GM23248 (cell line): ENCODE measurements around the gene HUS1. TPM values are rescaled to one million over a fixed set of nuclear protein-coding genes. Genes with fewer than 3 reads are reported as not detected.

Source experiments
- DNase-seq: peaks from one replicate; pipeline ENCODE4 v3.0.0-alpha.2; 2015
- H2AFZ ChIP-seq: fragments of 200-600 bp; sonication (generic); 2 replicates; pipeline ENCODE4 v1.6.1; 2016; ENCODE audit warnings: antibody characterized with exemption
- H3F3A ChIP-seq: fragments of 200-600 bp; sonication (generic); 2 replicates; pipeline ENCODE4 v1.6.1; 2016; ENCODE audit warnings: mild to moderate bottlenecking, antibody characterized with exemption, mixed run types; ENCODE audit not compliant: insufficient read depth
- H3K27ac ChIP-seq: fragments of 200-600 bp; sonication (generic); 2 replicates; pipeline ENCODE4 v1.5.1; 2016; ENCODE audit warnings: mild to moderate bottlenecking
- H3K27me3 ChIP-seq: fragments of 200-600 bp; sonication (generic); replicated peaks from 2 replicates; pipeline ENCODE4 v1.6.1; 2016; ENCODE audit warnings: mild to moderate bottlenecking; ENCODE audit not compliant: insufficient read depth
- H3K36me3 ChIP-seq: fragments of 200-600 bp; sonication (generic); 2 replicates; pipeline ENCODE4 v1.6.1; 2016; ENCODE audit warnings: low read depth, mild to moderate bottlenecking
- H3K4me1 ChIP-seq: fragments of 200-600 bp; sonication (generic); 2 replicates; pipeline ENCODE4 v1.6.1; 2016; ENCODE audit warnings: mild to moderate bottlenecking; ENCODE audit not compliant: insufficient read depth
- H3K4me2 ChIP-seq: fragments of 200-600 bp; sonication (generic); one replicate; pipeline ENCODE4 v1.6.1; 2016; ENCODE audit warnings: mild to moderate bottlenecking; ENCODE audit not compliant: unreplicated experiment
- H3K4me3 ChIP-seq: fragments of 200-600 bp; sonication (generic); 2 replicates; pipeline ENCODE4 v1.5.1; 2016; ENCODE audit warnings: mild to moderate bottlenecking
- H3K79me2 ChIP-seq: fragments of 200-600 bp; sonication (generic); 2 replicates; pipeline ENCODE4 v1.6.1; 2016; ENCODE audit warnings: mild to moderate bottlenecking; ENCODE audit not compliant: insufficient read depth
- H3K9ac ChIP-seq: fragments of 200-600 bp; sonication (generic); 2 replicates; pipeline ENCODE4 v1.6.1; 2016; ENCODE audit warnings: mild to moderate bottlenecking
- H3K9me2 ChIP-seq: fragments of 200-600 bp; sonication (generic); 2 replicates; pipeline ENCODE4 v1.6.1; 2016; ENCODE audit warnings: mixed run types, mild to moderate bottlenecking, moderate library complexity; ENCODE audit not compliant: insufficient read depth
- H3K9me3 ChIP-seq: fragments of 200-600 bp; sonication (generic); one replicate; pipeline ENCODE4 v1.6.1; 2017; ENCODE audit warnings: low read depth
- H4K20me1 ChIP-seq: fragments of 200-600 bp; sonication (generic); 2 replicates; pipeline ENCODE4 v1.6.0; 2016; ENCODE audit not compliant: insufficient read depth
- EZH2 ChIP-seq: fragments of 200-600 bp; sonication (generic); IDR thresholded peaks from 2 replicates; pipeline ENCODE4 v1.6.1; 2018; ENCODE audit warnings: antibody characterized with exemption, mild to moderate bottlenecking; ENCODE audit not compliant: insufficient read depth, poor library complexity, severe bottlenecking
- EZH2phosphoT487 ChIP-seq: fragments of 200-600 bp; sonication (generic); IDR thresholded peaks from 2 replicates; pipeline ENCODE4 v1.6.1; 2018; ENCODE audit warnings: antibody characterized with exemption, moderate library complexity, mild to moderate bottlenecking, low read depth; ENCODE audit not compliant: insufficient read depth
- WGBS, 2 experiments: methylation state at CpG; one replicate each; pipeline ENCODE4 v1.1.6; 2015 to 2017; ENCODE audit warnings: low lambda C conversion rate in 2 of 2, low coverage in 1 of 2; ENCODE audit errors: missing lambda C conversion rate in 2 of 2; 5-methylcytosine and 5-hydroxymethylcytosine counted together
- in situ Hi-C: fragments of 300-500 bp; cut with MboI; formaldehyde crosslinking; loops from 2 replicates; pipeline ENCODE4 v1.15.0; 2020
- polyA plus RNA-seq: library from polyadenylated mRNA; unstranded; fragments of >200 nt; fragmentation: Nextera tagmentation; extraction: Ambion mirVana; gene quantifications from 2 replicates; pipeline ENCODE4 v1.2.1, GENCODE V29; 2016
- total RNA-seq: library from RNA; depleted of rRNA; stranded (reverse); fragments of >200 nt; shearing (Covaris generic); gene quantifications from 2 replicates; pipeline ENCODE4 v1.2.3, GENCODE V29; 2014; rRNA removed

Gene HUS1
- total RNA-seq, result 21.1 and 25.0 TPM in 2 replicates
- polyA plus RNA-seq, result 23.5 and 25.5 TPM in 2 replicates

- Histone ChIP-seq H4K20me1 (no peaks in the 10 kb centered on the region), H3F3A (peaks cover 18% of the 10 kb centered on the region), H3K9me2 (no peaks in the 10 kb centered on the region), H3K36me3 (peaks cover 32% of the 10 kb centered on the region), H2AFZ (peak within 1 kb of the TSS; percentile 80), H3K4me2 (peak within 1 kb of the TSS; percentile 93), H3K4me1 (peaks cover 18% of the 10 kb centered on the region; the same call in 1 of the 2 replicates), H3K79me2 (peaks cover 21% of the 10 kb centered on the region), H3K4me3 (peak within 1 kb of the TSS; percentile 93), H3K9ac (peak within 1 kb of the TSS; percentile 86), H3K27me3 (no peaks in the 10 kb centered on the region), H3K27ac (peak within 1 kb of the TSS; percentile 72), H3K9me3 (no peaks in the 10 kb centered on the region)
- DNase-seq, result peak; percentile 94
- TF ChIP-seq EZH2 (no peak), EZH2phosphoT487 (no peak)
- WGBS, 2 experiments, result 0 to 1% methylated on average over 55 to 62 of the region's 62 CpGs
- in situ Hi-C loops, result no loop called here
Measured at GRCh38 chr7:47979145-47979831, at the start of gene HUS1. Gene HUS1 (minus strand): TSS chr7:47979615. CDS start chr7:47979519, 96 bp downstream.

- Histone ChIP-seq H3K9ac (no peak within 1 kb of the TSS), H3K36me3 (no peaks in the 10 kb centered on the region), H3K9me2 (no peaks in the 10 kb centered on the region), H3K79me2 (no peaks in the 10 kb centered on the region), H3K4me3 (no peak within 1 kb of the TSS), H3F3A (no peaks in the 10 kb centered on the region), H3K4me2 (no peak within 1 kb of the TSS), H2AFZ (no peak within 1 kb of the TSS), H3K27me3 (peaks cover 3% of the 10 kb centered on the region; the same call in 1 of the 2 replicates), H3K27ac (no peak within 1 kb of the TSS), H3K9me3 (no peaks in the 10 kb centered on the region), H4K20me1 (no peaks in the 10 kb centered on the region), H3K4me1 (no peaks in the 10 kb centered on the region)
- DNase-seq, result no peak
- TF ChIP-seq EZH2phosphoT487 (no peak), EZH2 (no peak)
- in situ Hi-C loops, result no loop called here
- 61 to 64% methylated on average over 6 of the region's 6 CpGs for WGBS, 2 experiments
Measured at GRCh38 chr7:48028938-48029337, 49.5 kb upstream of the HUS1 start, which contains the start of gene SUN3. Gene SUN3 (minus strand): TSS chr7:48029107. CDS start chr7:48028938, 169 bp downstream.

- no peaks in the 10 kb centered on the region for H3K4me1 ChIP-seq
- in situ Hi-C loops, result no loop called here
Measured at GRCh38 chr7:48025624-48026023, 46.2 kb upstream of the HUS1 start.

DNA sequence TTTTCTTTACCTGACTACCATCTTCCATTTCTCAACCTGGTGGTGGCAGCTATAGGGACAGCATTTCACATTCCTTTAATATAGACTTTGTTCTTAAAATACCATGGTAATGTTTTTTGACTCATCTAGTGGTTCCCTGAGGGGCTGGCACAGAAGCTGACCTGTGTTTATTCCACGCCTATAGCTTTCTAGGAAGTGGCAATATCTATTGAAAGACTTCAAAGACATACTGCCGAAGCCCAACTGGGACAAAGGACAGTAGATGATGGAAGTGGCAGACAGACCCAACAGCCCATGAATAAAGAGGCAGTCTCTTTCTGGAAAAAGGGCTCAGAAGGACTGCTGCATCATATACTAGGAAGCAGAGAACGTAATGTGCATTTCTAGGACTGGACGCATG, 38.3 kb upstream of the HUS1 start:
- whole genome bisulfite sequencing, 2 experiments, result 60 to 66% methylated on average over 4 of the region's 4 CpGs
- no peak overlapping the region for H3K27ac ChIP-seq
- no peaks in the 10 kb centered on the region for H3K79me2 ChIP-seq
- H2AFZ ChIP-seq, result no peak overlapping the region
- no peak overlapping the region for H3K4me3 ChIP-seq
- H3K27me3 ChIP-seq, result 0 out of 2 replicates have a peak, but pooled peaks cover 12% of the 10 kb centered on the region
- H3K9me3 ChIP-seq, result no peaks in the 10 kb centered on the region
- DNase-seq, result no peak
- H3K9me2 ChIP-seq, result no peaks in the 10 kb centered on the region
- H3K36me3 ChIP-seq, result no peaks in the 10 kb centered on the region
- no peak overlapping the region for H3K9ac ChIP-seq
- H3K4me2 ChIP-seq, result no peak overlapping the region
- no peaks in the 10 kb centered on the region for H3K4me1 ChIP-seq
- in situ Hi-C loops, result no loop called here
- no peaks in the 10 kb centered on the region for H3F3A ChIP-seq
- no peak for TF ChIP-seq EZH2phosphoT487
- TF ChIP-seq EZH2, result no peak
- no peaks in the 10 kb centered on the region for H4K20me1 ChIP-seq

More at GRCh38 chr7:48025624-48026023, 46.2 kb upstream of the HUS1 start:
- no peak overlapping the region for H3K9ac ChIP-seq
- no peak overlapping the region for H2AFZ ChIP-seq
- no peaks in the 10 kb centered on the region for H4K20me1 ChIP-seq
- H3K4me3 ChIP-seq, result no peak overlapping the region
- no peaks in the 10 kb centered on the region for H3K9me2 ChIP-seq
- no peaks in the 10 kb centered on the region for H3K9me3 ChIP-seq
- WGBS, 2 experiments, result 46 to 49% methylated on average over 5 of the region's 5 CpGs
- H3K27ac ChIP-seq, result no peak overlapping the region
- no peaks in the 10 kb centered on the region for H3K36me3 ChIP-seq
- no peaks in the 10 kb centered on the region for H3F3A ChIP-seq
- no peak overlapping the region for H3K4me2 ChIP-seq
- H3K27me3 ChIP-seq, result peaks cover 8% of the 10 kb centered on the region; the same call in 1 of the 2 replicates
- no peak for DNase-seq
- no peaks in the 10 kb centered on the region for H3K79me2 ChIP-seq
- TF ChIP-seq EZH2 (no peak), EZH2phosphoT487 (no peak)
